GM23338 (cell line): Measurements from ENCODE around the gene ELOA2.

ENCODE experiments used
- ETS1 ChIP-seq: IDR thresholded peaks from 2 replicates; pipeline ENCODE4 v1.6.1; 2016; ENCODE audit warnings: antibody characterized with exemption
- EZH2 ChIP-seq: fragments of 200-600 bp; sonication (generic); IDR thresholded peaks from one replicate; pipeline ENCODE4 v1.8.0; 2017; ENCODE audit warnings: antibody characterized with exemption, mild to moderate bottlenecking, low read depth; ENCODE audit not compliant: unreplicated experiment
- NANOG ChIP-seq: IDR thresholded peaks from 2 replicates; pipeline ENCODE4 v1.6.1; 2016; ENCODE audit warnings: antibody characterized with exemption, borderline replicate concordance
- POLR2AphosphoS5 ChIP-seq: IDR thresholded peaks from 2 replicates; pipeline ENCODE4 v1.6.1; 2016; ENCODE audit warnings: antibody characterized with exemption, low read depth
- TF ChIP-seq, protein P1 (sequence below), 2 experiments: fragments of 200-600 bp in 1 of 2; sonication (generic) in 1 of 2; conservative IDR thresholded peaks; 2 replicates each; pipeline versions ENCODE4 v1.5.1 to v1.6.1; 2016 to 2017; ENCODE audit warnings: antibody characterized with exemption in 2 of 2, low read depth in 2 of 2, mild to moderate bottlenecking in 2 of 2, moderate library complexity in 1 of 2

DNA sequence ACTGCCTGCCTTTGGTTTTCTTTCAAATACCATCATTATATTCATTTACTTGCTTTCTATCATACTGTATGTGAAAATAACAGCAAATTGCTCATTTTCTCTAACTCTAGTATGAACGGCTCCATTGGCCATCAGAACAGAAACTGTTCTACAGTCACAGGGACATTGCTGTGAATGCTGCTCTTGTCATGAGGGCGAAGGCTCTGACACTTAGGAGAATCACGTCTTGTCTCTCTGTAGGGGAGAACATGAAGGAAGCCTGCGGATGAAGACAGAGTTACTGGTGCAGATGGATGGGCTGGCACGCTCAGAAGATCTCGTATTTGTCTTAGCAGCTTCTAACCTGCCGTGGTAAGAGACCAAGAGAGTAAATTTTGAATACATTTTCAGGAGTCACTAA is 41.7 kb upstream of the ELOA2 start:
- TF ChIP-seq, protein P1, sequence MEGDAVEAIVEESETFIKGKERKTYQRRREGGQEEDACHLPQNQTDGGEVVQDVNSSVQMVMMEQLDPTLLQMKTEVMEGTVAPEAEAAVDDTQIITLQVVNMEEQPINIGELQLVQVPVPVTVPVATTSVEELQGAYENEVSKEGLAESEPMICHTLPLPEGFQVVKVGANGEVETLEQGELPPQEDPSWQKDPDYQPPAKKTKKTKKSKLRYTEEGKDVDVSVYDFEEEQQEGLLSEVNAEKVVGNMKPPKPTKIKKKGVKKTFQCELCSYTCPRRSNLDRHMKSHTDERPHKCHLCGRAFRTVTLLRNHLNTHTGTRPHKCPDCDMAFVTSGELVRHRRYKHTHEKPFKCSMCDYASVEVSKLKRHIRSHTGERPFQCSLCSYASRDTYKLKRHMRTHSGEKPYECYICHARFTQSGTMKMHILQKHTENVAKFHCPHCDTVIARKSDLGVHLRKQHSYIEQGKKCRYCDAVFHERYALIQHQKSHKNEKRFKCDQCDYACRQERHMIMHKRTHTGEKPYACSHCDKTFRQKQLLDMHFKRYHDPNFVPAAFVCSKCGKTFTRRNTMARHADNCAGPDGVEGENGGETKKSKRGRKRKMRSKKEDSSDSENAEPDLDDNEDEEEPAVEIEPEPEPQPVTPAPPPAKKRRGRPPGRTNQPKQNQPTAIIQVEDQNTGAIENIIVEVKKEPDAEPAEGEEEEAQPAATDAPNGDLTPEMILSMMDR (conservative IDR thresholded peaks at IDR 0.05; ENCODE audit: low read depth in 2 of 2), result no peak
- TF ChIP-seq POLR2AphosphoS5, result no peak
- no peak for TF ChIP-seq NANOG
- no peak for TF ChIP-seq EZH2
- no peak for TF ChIP-seq ETS1
